ENCODE results near the gene PCDHGC3. TPM values are rescaled to one million over a fixed set of nuclear protein-coding genes. Genes with fewer than 3 reads are reported as not detected.

Gene PCDHGC3
- total and polyA plus RNA-seq, 2 of the 4 experiments (the other 2 are of a cell fraction), result 21.1 to 72.1 TPM

- peak overlapping the region; percentile 25; the same call in 1 of the 2 replicates for H3K23ac ChIP-seq (ENCODE audit: low read depth, low read length)
- no peak overlapping the region for H3K4me3 ChIP-seq (ENCODE audit: insufficient read depth, low read depth, low read length)
- peak overlapping the region; percentile 74; the same call in 1 of the 2 replicates for H3K4ac ChIP-seq (ENCODE audit: low read depth, low read length)
- H4K20me1 ChIP-seq (ENCODE audit: insufficient read depth, low read length), result no peaks in the 10 kb centered on the region
- no peak overlapping the region for H2AFZ ChIP-seq (replicated peaks; ENCODE audit: low read length, poor library complexity)
- DNase-seq, result peak; percentile 87
- H4K5ac ChIP-seq (ENCODE audit: low read depth, low read length), result peak overlapping the region; percentile 15; the same call in 1 of the 2 replicates
- peak overlapping the region; percentile 34; the same call in 1 of the 2 replicates for H3K14ac ChIP-seq (replicated peaks; ENCODE audit: low read depth, low read length)
- ChIA-PET CTCF (interaction anchor here (0.6 to 1.8 kb wide), 6 partner anchors 27 to 767 kb away, joined by 3 to 7 read pairs (median 4); partner anchors contain the start of gene PCDHB14), POLR2A (ENCODE audit: unreplicated experiment) (interaction anchor here (0.5 to 0.6 kb wide), 2 partner anchors 31 to 50 kb away, joined by 3 to 8 read pairs; no protein-coding TSS in a partner anchor)
- peaks cover 6 to 48% of the 10 kb centered on the region in 2 experiments; a peak in 3 of 4 replicates for H3K79me1 ChIP-seq (ENCODE audit: low read depth in 1 of 2, low read length in 2 of 2)
- peak; percentile 42 for ATAC-seq (ENCODE audit: low read depth)
- BruUV-seq (replicated peaks), result no TSS peak
- peak overlapping the region; percentile 6 for H2BK5ac ChIP-seq (ENCODE audit: low read depth, low read length, poor library complexity, severe bottlenecking)
- H3K36me3 ChIP-seq (ENCODE audit: control insufficient read depth, insufficient read depth, low read length), result peaks cover 5% of the 10 kb centered on the region
- H3K56ac ChIP-seq (ENCODE audit: extremely low read depth, insufficient read depth, low read length), result no peak overlapping the region
- peaks cover 57% of the 10 kb centered on the region for H3K4me1 ChIP-seq (ENCODE audit: control insufficient read depth, insufficient read depth, low read length)
- H3K9me1 ChIP-seq (ENCODE audit: insufficient read depth, low read length), result peaks cover 37% of the 10 kb centered on the region
- H2AK5ac ChIP-seq (ENCODE audit: low read depth, low read length), result peak overlapping the region; percentile 79
- peak overlapping the region; percentile 67 for H2BK120ac ChIP-seq (ENCODE audit: low read depth, low read length)
- H3K27me3 ChIP-seq (ENCODE audit: control insufficient read depth, insufficient read depth, low read length), result no peaks in the 10 kb centered on the region
- H4K91ac ChIP-seq (ENCODE audit: insufficient read depth, low read depth, low read length), result peak overlapping the region; percentile 9; the same call in 1 of the 2 replicates
- intact Hi-C loops (cut with micrococcal nuclease) (no loop called here), dilution Hi-C loops (cut with HindIII; ENCODE audit: low sequenced_read_pairs, unreplicated experiment) (no loop called here), in situ Hi-C loops (cut with MboI; ENCODE audit: low sequenced_read_pairs) (no loop called here)
- peak overlapping the region; percentile 56; the same call in 2 of the 3 replicates for H2BK15ac ChIP-seq (ENCODE audit: low read depth, low read length)
- peak overlapping the region; percentile 47; the same call in 1 of the 2 replicates for H2BK20ac ChIP-seq (ENCODE audit: low read depth, low read length)
- H3K9ac ChIP-seq (ENCODE audit: low read depth, low read length), result no peak overlapping the region; the same call in 1 of the 2 replicates
- H3K4me2 ChIP-seq (ENCODE audit: low read depth, low read length), result no peak overlapping the region
- WGBS, 2 experiments (ENCODE audit: extremely low coverage in 2 of 2, insufficient read length in 1 of 2), result 90% methylated on average over 2 of the region's 11 CpGs; no CpG with 5 or more reads in 1 of the 2 experiments
- H2AK9ac ChIP-seq (replicated peaks; ENCODE audit: low read depth, low read length, poor library complexity), result peak overlapping the region; percentile 68
- H3K18ac ChIP-seq (ENCODE audit: low read depth, low read length), result 0 out of 2 replicates have a peak overlapping the region, but pooled peaks have one; percentile 34
- peak overlapping the region in 1 of 2 experiments; percentile 53; a peak in 1 of 4 replicates for H4K8ac ChIP-seq (ENCODE audit: low read depth in 2 of 2, low read length in 2 of 2)
- no peaks in the 10 kb centered on the region for H3K9me3 ChIP-seq (ENCODE audit: control insufficient read depth, insufficient read depth, low read length)
- H3K27ac ChIP-seq (ENCODE audit: insufficient read depth, low read length), result peak overlapping the region; percentile 77; the same call in 1 of the 2 replicates
- TF ChIP-seq, protein P1, sequence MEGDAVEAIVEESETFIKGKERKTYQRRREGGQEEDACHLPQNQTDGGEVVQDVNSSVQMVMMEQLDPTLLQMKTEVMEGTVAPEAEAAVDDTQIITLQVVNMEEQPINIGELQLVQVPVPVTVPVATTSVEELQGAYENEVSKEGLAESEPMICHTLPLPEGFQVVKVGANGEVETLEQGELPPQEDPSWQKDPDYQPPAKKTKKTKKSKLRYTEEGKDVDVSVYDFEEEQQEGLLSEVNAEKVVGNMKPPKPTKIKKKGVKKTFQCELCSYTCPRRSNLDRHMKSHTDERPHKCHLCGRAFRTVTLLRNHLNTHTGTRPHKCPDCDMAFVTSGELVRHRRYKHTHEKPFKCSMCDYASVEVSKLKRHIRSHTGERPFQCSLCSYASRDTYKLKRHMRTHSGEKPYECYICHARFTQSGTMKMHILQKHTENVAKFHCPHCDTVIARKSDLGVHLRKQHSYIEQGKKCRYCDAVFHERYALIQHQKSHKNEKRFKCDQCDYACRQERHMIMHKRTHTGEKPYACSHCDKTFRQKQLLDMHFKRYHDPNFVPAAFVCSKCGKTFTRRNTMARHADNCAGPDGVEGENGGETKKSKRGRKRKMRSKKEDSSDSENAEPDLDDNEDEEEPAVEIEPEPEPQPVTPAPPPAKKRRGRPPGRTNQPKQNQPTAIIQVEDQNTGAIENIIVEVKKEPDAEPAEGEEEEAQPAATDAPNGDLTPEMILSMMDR (conservative IDR thresholded peaks at IDR 0.05; ENCODE audit: low read depth, low read length), result no peak
- TF ChIP-seq CEBPB (IDR thresholded peaks at IDR 0.05; ENCODE audit: low read depth, low read length), result peak; percentile 56; the same call in 1 of the 2 replicates
- TF ChIP-seq NFE2L2 (IDR thresholded peaks at IDR 0.05; ENCODE audit: low read depth, low read length), result no peak
- TF ChIP-seq POLR2A (IDR thresholded peaks at IDR 0.05; ENCODE audit: low read depth, low read length), result no peak
- TF ChIP-seq ELK1 (IDR thresholded peaks at IDR 0.05; ENCODE audit: borderline replicate concordance, low read depth, low read length), result no peak
- TF ChIP-seq RFX5 (IDR thresholded peaks at IDR 0.05; ENCODE audit: low read depth, low read length), result peak; percentile 28; the same call in 1 of the 2 replicates
- no peak for TF ChIP-seq BHLHE40 (IDR thresholded peaks at IDR 0.05; ENCODE audit: low read depth, low read length)
- peak; percentile 58 for TF ChIP-seq RCOR1 (IDR thresholded peaks at IDR 0.05; ENCODE audit: insufficient replicate concordance, low read length)
- no peak for TF ChIP-seq MAFK (IDR thresholded peaks at IDR 0.05; ENCODE audit: low read depth, low read length)
- TF ChIP-seq, protein P2, sequence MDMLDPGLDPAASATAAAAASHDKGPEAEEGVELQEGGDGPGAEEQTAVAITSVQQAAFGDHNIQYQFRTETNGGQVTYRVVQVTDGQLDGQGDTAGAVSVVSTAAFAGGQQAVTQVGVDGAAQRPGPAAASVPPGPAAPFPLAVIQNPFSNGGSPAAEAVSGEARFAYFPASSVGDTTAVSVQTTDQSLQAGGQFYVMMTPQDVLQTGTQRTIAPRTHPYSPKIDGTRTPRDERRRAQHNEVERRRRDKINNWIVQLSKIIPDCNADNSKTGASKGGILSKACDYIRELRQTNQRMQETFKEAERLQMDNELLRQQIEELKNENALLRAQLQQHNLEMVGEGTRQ (IDR thresholded peaks at IDR 0.05; ENCODE audit: low read depth, low read length), result no peak
- TF ChIP-seq SMC3 (IDR thresholded peaks at IDR 0.05; ENCODE audit: low read depth, low read length), result no peak
- TF ChIP-seq MXI1 (IDR thresholded peaks at IDR 0.05; ENCODE audit: borderline replicate concordance, low read depth, low read length), result no peak
- TF ChIP-seq CHD1 (IDR thresholded peaks at IDR 0.05; ENCODE audit: low read depth, low read length), result no peak
These were observed 42.3 kb downstream of the PCDHGC3 start for GRCh38 chr5:141517880-141518617.

All from IMR-90 (cell line).